Esophagus (tissue), 2 donors: ENCODE results near the gene KRT74. TPM values are rescaled to one million over a fixed set of nuclear protein-coding genes. Genes with fewer than 3 reads are reported as not detected.

Source experiments
- H3K27ac ChIP-seq, 2 donors: one replicate each; pipeline ENCODE4 v1.5.1; 2013; ENCODE audit warnings: low read depth in 2 of 2, mild to moderate bottlenecking in 2 of 2, inconsistent platforms in 1 of 2, low read length in 1 of 2, moderate library complexity in 1 of 2
- H3K27me3 ChIP-seq, 2 donors: one replicate each; pipeline ENCODE4 v1.6.1; 2013; ENCODE audit warnings: low read length in 2 of 2, control low read depth in 1 of 2, mild to moderate bottlenecking in 1 of 2; ENCODE audit not compliant: insufficient read depth in 2 of 2, control insufficient read depth in 1 of 2
- H3K36me3 ChIP-seq, 2 donors: one replicate each; pipeline ENCODE4 v1.6.1; 2013; ENCODE audit warnings: low read length in 1 of 2; ENCODE audit not compliant: control insufficient read depth in 2 of 2, insufficient read depth in 2 of 2
- H3K4me1 ChIP-seq, 2 donors: one replicate each; pipeline ENCODE4 v1.6.1; 2013; ENCODE audit warnings: low read length in 1 of 2; ENCODE audit not compliant: control insufficient read depth in 2 of 2, insufficient read depth in 2 of 2
- H3K4me3 ChIP-seq, 2 donors: one replicate each; pipeline ENCODE4 v1.5.1; 2013; ENCODE audit warnings: low read length in 2 of 2, mild to moderate bottlenecking in 2 of 2, low read depth in 1 of 2, moderate library complexity in 1 of 2
- H3K9me3 ChIP-seq, 2 donors: one replicate each; pipeline ENCODE4 v1.6.1; 2013; ENCODE audit warnings: mild to moderate bottlenecking in 2 of 2, low read depth in 1 of 2, low read length in 1 of 2, moderate library complexity in 1 of 2; ENCODE audit not compliant: control insufficient read depth in 2 of 2, insufficient read depth in 1 of 2
- WGBS, 2 donors: extraction: QIAGEN DNeasy Blood & Tissue Kit; methylation state at CpG; one replicate each; pipeline ENCODE4 v1.1.7; 2013; 5-methylcytosine and 5-hydroxymethylcytosine counted together
- polyA plus RNA-seq, 2 donors: library from polyadenylated mRNA; stranded (reverse); fragments of 200-250 nt; gene quantifications; one replicate each; pipeline ENCODE4 v1.2.3, GENCODE V29; 2013
- donor health status: healthy with polysubstance abuse.
- donor health status: Bipolar disorder and iron deficiency.

KRT74 gene
- polyA plus RNA-seq, 2 donors, result 0.07 to 0.24 TPM

DNA sequence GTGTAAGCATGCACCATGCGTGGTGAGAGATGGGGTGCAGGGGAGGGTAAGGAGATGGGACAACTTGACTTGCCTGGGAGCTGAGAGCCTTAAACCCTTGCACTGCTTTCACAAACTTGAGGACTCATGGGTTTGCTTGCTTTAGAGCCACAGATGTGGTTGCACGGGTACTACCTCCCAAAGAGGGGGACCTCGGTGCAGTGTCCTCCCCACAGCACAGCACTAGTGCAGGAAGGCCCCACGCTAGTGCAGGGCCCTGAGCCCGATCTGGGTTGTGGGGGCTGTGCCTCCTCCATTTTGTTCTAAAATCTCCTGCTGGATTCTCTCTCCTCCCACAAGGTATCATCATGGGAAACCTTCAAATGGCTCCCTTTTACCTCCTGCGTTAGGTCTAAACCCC, 16.4 kb upstream of the KRT74 start:
- WGBS, 2 donors, result 87 to 91% methylated on average over 6 of the region's 6 CpGs
- Histone ChIP-seq H3K4me3 (no peak overlapping the region), H3K9me3 (no peaks in the 10 kb centered on the region), H3K27me3 (no peaks in the 10 kb centered on the region), H3K36me3 (no peaks in the 10 kb centered on the region), H3K27ac (no peak overlapping the region), H3K4me1 (no peaks in the 10 kb centered on the region)

DNA sequence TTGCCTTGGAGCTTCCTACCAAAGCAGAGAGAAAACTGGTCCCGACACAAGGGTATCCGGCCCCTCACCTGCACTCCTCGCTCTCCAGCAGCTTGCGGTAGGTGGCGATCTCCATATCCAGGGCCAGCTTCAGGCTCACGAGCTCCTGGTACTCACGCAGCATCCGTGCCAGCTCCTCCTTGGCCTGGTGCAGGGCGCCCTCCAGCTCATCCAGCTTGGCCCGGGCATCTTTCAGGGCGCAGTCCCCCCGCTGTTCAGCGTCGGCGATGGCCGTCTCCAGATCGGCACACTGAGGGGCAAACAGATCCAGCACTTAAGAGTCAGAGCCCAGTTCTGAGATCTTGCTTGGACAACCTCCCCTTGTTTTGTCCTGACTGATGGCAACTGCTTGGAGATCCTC, 13.9 kb upstream of the KRT74 start:
- WGBS, 2 donors, result 83 to 88% methylated on average over 17 of the region's 17 CpGs

DNA sequence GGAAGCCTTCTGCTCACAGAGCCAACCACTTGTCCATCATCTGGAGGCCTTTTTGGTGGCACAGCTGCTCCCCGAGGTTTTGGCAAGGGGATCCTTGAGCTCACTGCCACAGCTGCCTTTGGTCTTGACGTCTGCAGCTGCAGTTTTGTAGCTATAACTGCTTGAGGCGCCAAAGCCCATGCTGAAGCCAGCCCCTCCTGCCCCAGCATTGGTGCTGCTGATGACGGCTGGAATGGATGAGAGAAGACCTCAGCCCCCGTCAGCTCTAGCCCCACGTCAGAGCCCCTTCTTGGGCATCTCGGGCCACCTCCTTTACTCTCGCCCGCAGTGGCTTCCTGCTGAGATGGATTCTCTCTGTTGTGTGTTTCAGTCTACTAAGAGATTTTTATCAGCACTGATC, 12.3 kb upstream of the KRT74 start:
- H3K36me3 ChIP-seq, result no peaks in the 10 kb centered on the region
- H3K27me3 ChIP-seq, result no peaks in the 10 kb centered on the region
- peaks cover 0 to 4% of the 10 kb centered on the region in 2 donors for H3K4me1 ChIP-seq
- no peak overlapping the region for H3K4me3 ChIP-seq
- 68 to 75% methylated on average over 9 of the region's 9 CpGs for whole genome bisulfite sequencing, 2 donors
- no peaks in the 10 kb centered on the region for H3K9me3 ChIP-seq
- H3K27ac ChIP-seq, result no peak overlapping the region

More for the DNA sequence above, 13.9 kb upstream of the KRT74 start:
- H3K9me3 ChIP-seq, result no peaks in the 10 kb centered on the region
- H3K27ac ChIP-seq, result no peak overlapping the region
- no peaks in the 10 kb centered on the region for H3K36me3 ChIP-seq
- no peaks in the 10 kb centered on the region for H3K4me1 ChIP-seq
- no peaks in the 10 kb centered on the region for H3K27me3 ChIP-seq
- no peak overlapping the region for H3K4me3 ChIP-seq

DNA sequence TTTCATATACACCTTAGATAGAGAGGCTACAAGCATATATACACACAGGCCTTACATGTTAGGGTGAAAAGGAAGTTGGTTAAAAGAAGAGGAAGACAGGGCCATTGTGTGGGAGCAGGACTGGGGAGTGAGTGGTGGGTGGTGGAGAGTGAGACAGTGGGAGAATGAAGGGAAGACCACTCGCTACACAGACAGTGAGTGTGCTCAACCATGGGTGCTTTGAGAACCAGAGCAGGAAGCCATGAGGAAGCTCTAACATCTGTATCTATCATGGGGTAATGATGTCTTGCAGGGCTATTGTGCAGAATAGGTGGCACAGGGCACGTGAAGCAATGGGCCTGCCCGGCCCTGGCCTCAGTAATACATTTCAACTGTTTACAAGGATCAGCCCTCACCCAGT, 11.4 kb upstream of the KRT74 start:
- Histone ChIP-seq H3K27ac (no peak overlapping the region), H3K4me1 (peaks cover 0 to 7% of the 10 kb centered on the region in 2 donors)
- 84 to 89% methylated on average over 3 of the region's 3 CpGs for WGBS, 2 donors

DNA sequence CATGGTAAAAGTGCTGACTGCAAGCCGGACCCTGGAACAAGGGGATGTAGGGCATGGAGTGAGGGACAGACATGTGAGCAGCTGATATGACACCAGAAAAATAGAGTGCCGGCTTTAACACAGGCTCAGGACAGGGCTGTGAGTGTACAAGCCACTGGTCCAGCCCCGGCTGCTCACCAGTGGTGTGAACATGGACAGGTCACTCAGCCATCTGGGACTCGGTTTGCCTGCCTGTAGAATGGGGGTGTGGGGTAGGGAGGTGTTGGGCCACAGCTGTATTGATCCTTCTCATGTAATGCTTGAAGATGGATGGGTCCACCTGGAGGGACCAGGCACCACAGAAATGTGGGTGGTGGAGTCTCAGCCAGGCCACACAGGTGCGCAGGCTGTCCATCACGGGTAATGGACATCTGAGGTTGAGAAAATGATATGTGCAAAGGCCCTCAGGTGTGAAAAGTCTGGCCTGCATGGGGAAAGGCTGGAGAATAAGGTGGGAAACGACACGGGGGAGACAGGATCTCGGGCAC, 10.6 kb upstream of the KRT74 start:
- H3K36me3 ChIP-seq, result no peaks in the 10 kb centered on the region
- no peaks in the 10 kb centered on the region for H3K27me3 ChIP-seq
- no peaks in the 10 kb centered on the region for H3K9me3 ChIP-seq
- peaks cover 2 to 14% of the 10 kb centered on the region in 2 donors for H3K4me1 ChIP-seq
- H3K27ac ChIP-seq, result no peak overlapping the region
- 90 to 92% methylated on average over 9 of the region's 9 CpGs for WGBS, 2 donors
- H3K4me3 ChIP-seq, result no peak overlapping the region

More for the DNA sequence above, 11.4 kb upstream of the KRT74 start:
- Histone ChIP-seq H3K36me3 (no peaks in the 10 kb centered on the region), H3K4me3 (no peak overlapping the region), H3K9me3 (no peaks in the 10 kb centered on the region), H3K27me3 (no peaks in the 10 kb centered on the region)

DNA sequence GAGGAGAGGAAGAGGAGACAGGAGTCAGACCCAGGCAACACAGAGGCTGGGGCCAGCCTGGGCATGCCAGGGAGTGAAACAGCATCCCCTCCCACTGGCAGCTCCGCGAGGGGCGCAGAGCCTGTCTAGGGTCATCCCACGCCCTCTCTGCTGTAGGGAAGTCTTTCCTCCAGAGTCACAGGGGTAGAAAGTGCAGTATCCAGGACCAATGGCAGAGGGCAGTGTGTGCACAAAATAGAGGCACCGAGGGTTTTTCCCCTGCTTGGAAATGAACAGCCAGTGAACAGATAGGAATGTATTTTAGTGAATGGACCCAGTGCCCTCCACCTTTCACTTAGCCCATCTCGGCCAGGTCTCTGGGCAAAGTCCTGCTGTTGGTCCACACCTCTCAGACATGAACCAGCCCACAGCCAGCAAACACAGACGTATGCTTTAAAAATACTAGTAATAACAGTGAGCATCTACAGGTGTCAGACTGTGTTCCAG, 9.4 kb upstream of the KRT74 start:
- no peaks in the 10 kb centered on the region for H3K27me3 ChIP-seq
- H3K4me1 ChIP-seq, result peaks cover 2 to 14% of the 10 kb centered on the region in 2 donors
- WGBS, 2 donors, result 9 to 12% methylated on average over 7 of the region's 7 CpGs
- peak overlapping the region; percentile 69 to 82 for H3K27ac ChIP-seq
- H3K9me3 ChIP-seq, result no peaks in the 10 kb centered on the region
- no peak overlapping the region for H3K4me3 ChIP-seq
- no peaks in the 10 kb centered on the region for H3K36me3 ChIP-seq

DNA sequence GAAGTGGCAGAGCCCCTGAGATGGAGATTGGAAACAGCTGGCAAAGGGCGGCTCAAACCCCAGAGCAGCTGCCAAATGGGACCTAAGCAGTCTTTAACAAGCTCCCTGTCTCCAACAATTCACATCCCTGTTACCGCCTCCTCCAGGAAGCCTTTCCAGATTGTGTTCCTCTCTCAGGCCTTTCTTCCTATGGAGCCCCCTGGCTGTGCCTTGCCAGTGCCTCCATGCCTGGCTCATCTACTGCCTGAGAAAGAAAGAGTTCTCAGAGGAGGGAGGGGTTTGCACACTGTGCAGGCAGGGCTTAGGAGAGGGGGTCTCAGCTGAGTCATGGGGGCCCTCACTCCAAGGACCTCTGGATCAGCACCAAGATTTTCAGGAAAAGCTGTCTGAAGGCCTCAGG, 8.8 kb upstream of the KRT74 start:
- no peak overlapping the region for H3K4me3 ChIP-seq
- no peaks in the 10 kb centered on the region for H3K27me3 ChIP-seq
- no peaks in the 10 kb centered on the region for H3K9me3 ChIP-seq
- H3K36me3 ChIP-seq, result no peaks in the 10 kb centered on the region
- H3K27ac ChIP-seq, result peak overlapping the region; percentile 69 to 82
- 52 to 54% methylated on average over 2 of the region's 2 CpGs for WGBS, 2 donors
- H3K4me1 ChIP-seq, result peaks cover 2 to 14% of the 10 kb centered on the region in 2 donors

DNA sequence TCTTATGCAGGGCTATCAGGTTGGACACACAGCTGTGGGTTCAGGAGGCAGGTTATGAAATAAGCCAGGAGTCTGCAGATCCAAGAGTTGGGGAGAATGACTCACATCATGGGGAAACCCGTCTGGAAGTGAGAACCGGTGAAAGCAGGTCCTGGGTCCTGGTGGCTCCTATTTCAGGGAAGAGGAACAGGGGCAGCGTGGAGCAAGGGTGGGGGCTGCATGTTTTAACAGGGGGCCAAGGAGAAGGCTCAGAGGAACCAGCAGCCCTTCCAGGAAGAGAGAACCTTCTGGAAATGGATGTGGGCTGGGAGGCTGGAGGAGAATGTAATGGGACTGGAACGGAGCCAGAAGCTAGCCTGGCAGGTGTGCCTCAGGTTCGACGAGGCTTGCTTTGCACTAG, 7.8 kb upstream of the KRT74 start:
- Histone ChIP-seq H3K36me3 (no peaks in the 10 kb centered on the region), H3K27ac (peak overlapping the region; percentile 69 to 85), H3K9me3 (no peaks in the 10 kb centered on the region), H3K4me3 (no peak overlapping the region), H3K27me3 (no peaks in the 10 kb centered on the region), H3K4me1 (peaks cover 2 to 14% of the 10 kb centered on the region in 2 donors)
- 35 to 39% methylated on average over 6 of the region's 6 CpGs for WGBS, 2 donors

DNA sequence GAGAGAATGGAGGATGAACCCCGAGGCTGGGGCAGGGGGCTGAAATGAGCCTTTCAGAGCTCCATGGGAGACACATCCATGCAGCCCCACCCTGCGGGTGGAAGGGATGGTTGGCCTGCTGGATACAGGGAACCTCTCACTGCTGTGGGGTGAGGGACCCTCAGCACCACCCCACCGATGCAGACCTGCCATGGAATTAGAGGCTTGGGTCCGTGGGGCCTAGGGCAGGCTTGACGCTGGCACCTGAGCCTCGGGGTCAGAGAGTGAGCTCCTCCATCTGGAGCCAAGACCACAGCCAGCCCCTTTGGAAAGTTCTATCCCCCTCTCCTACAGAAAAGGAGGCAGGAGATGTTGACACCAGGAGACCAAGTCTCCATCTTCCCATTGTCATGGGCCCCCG, 7.4 kb upstream of the KRT74 start:
- Histone ChIP-seq H3K27me3 (no peaks in the 10 kb centered on the region), H3K9me3 (no peaks in the 10 kb centered on the region), H3K4me1 (peaks cover 2 to 14% of the 10 kb centered on the region in 2 donors), H3K4me3 (no peak overlapping the region), H3K27ac (peak overlapping the region; percentile 69 to 85), H3K36me3 (no peaks in the 10 kb centered on the region)
- WGBS, 2 donors, result 68% methylated on average over 7 of the region's 7 CpGs

DNA sequence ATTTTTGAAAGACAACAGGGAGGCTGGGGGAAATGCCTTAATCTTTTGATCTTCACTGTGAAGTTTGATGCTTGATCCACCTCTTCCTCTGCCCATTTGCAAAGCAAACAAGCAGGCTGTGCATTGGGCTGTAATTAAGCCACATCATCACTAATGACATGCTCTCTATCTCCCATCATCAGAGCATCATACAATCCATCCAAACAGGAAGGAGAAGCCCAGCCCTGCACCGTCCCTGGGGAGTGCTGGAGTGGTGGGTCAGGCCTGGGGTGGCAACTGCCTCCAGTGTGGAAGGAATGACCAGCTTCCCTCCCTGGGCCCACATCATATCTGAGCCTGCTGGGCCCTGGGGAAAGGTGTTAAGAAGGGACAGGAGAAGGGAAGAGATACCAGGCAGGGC, 6.9 kb upstream of the KRT74 start:
- Histone ChIP-seq H3K9me3 (no peaks in the 10 kb centered on the region), H3K27ac (peak overlapping the region; percentile 69 to 85), H3K27me3 (no peaks in the 10 kb centered on the region), H3K4me1 (peaks cover 2 to 14% of the 10 kb centered on the region in 2 donors), H3K4me3 (no peak overlapping the region), H3K36me3 (no peaks in the 10 kb centered on the region)
- WGBS, 2 donors, result 32 to 54% methylated on average over 1 of the region's 1 CpG
